Neural crest cell (in vitro differentiated cells): ENCODE data around the gene DCAF8L1. TPM values are rescaled to one million over a fixed set of nuclear protein-coding genes. Genes with fewer than 3 reads are reported as not detected.

Experiments used
- DNase-seq: peaks from one replicate; pipeline ENCODE4 v3.0.0; 2021; ENCODE audit warnings: low read depth, mixed read lengths, low spot score
- H3K27ac Mint-ChIP-seq: one replicate; pipeline ENCODE4 v1.8.0; 2021; ENCODE audit warnings: mild to moderate bottlenecking, mixed read lengths; ENCODE audit not compliant: unreplicated experiment
- H3K27me3 Mint-ChIP-seq: 2 replicates; pipeline ENCODE4 v1.8.0; 2021; ENCODE audit warnings: low read depth, mild to moderate bottlenecking, mixed read lengths
- H3K36me3 Mint-ChIP-seq: 2 replicates; pipeline ENCODE4 v1.8.0; 2021; ENCODE audit warnings: low read depth, mild to moderate bottlenecking, mixed read lengths
- H3K4me1 Mint-ChIP-seq: 2 replicates; pipeline ENCODE4 v1.8.0; 2021; ENCODE audit warnings: mixed read lengths
- H3K4me3 Mint-ChIP-seq: one replicate; pipeline ENCODE4 v1.8.0; 2021; ENCODE audit warnings: mild to moderate bottlenecking, mixed read lengths
- H3K9me3 Mint-ChIP-seq: 2 replicates; pipeline ENCODE4 v1.8.0; 2021; ENCODE audit warnings: mixed read lengths
- long read RNA-seq: library from polyadenylated mRNA; unstranded; transcript quantifications from one replicate; pipeline ENCODE4 v2.0.0, GENCODE V29; 2020
- total RNA-seq: library from RNA; stranded (reverse); gene quantifications from 2 replicates; pipeline ENCODE4 v1.2.1, GENCODE V29; 2021
- TF ChIP-seq, protein P1 (sequence below): fragments of 200-600 bp; sonication (generic); conservative IDR thresholded peaks from 2 replicates; pipeline ENCODE4 v1.5.0; 2021; ENCODE audit warnings: antibody characterized with exemption, mild to moderate bottlenecking

The DCAF8L1 gene
- not detected in 2 replicates for total RNA-seq
- long read RNA-seq = 0 reads

DNA sequence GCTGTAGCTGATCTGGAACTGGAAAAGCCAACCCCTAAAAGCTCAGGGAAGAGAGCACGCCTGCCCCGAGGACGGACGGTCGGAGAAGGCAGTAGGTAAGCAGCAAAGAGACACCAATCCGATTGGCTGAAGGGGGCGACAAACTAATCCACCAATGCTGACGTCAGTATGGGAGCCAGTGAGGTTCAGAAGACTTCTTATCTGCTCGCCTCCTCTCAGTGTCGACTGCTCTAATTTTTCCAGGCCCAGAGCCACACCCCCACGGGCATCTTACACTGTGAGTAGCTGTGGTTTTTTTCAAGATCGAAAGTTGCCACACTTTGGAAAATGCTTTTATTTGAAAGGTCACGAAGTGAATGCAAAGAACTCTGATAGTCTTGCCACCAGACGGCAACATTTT, at the start of gene DCAF8L1:
DCAF8L1 (minus strand) TSS at position 101 of the 400 bp plus-strand sequence. CDS start 115 bp downstream, outside the sequence.
- H3K4me1 Mint-ChIP-seq = no peaks in the 10 kb centered on the region
- TF ChIP-seq, protein P1, sequence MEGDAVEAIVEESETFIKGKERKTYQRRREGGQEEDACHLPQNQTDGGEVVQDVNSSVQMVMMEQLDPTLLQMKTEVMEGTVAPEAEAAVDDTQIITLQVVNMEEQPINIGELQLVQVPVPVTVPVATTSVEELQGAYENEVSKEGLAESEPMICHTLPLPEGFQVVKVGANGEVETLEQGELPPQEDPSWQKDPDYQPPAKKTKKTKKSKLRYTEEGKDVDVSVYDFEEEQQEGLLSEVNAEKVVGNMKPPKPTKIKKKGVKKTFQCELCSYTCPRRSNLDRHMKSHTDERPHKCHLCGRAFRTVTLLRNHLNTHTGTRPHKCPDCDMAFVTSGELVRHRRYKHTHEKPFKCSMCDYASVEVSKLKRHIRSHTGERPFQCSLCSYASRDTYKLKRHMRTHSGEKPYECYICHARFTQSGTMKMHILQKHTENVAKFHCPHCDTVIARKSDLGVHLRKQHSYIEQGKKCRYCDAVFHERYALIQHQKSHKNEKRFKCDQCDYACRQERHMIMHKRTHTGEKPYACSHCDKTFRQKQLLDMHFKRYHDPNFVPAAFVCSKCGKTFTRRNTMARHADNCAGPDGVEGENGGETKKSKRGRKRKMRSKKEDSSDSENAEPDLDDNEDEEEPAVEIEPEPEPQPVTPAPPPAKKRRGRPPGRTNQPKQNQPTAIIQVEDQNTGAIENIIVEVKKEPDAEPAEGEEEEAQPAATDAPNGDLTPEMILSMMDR = no peak
- H3K4me3 Mint-ChIP-seq = no peak within 1 kb of the TSS
- peaks cover 8% of the 10 kb centered on the region for H3K9me3 Mint-ChIP-seq
- H3K27me3 Mint-ChIP-seq = no peaks in the 10 kb centered on the region
- H3K36me3 Mint-ChIP-seq = no peaks in the 10 kb centered on the region
- DNase-seq = no peak
- no peak within 1 kb of the TSS for H3K27ac Mint-ChIP-seq

- TF ChIP-seq, protein P1 = no peak
- no peaks in the 10 kb centered on the region for H3K36me3 Mint-ChIP-seq
- DNase-seq = no peak
- no peak overlapping the region for H3K4me3 Mint-ChIP-seq
- no peaks in the 10 kb centered on the region for H3K9me3 Mint-ChIP-seq
- H3K27ac Mint-ChIP-seq = no peak overlapping the region
- no peaks in the 10 kb centered on the region for H3K4me1 Mint-ChIP-seq
- no peaks in the 10 kb centered on the region for H3K27me3 Mint-ChIP-seq
Measured at GRCh38 chrX:28022371-28022770, 41.1 kb upstream of the DCAF8L1 start.

DNA sequence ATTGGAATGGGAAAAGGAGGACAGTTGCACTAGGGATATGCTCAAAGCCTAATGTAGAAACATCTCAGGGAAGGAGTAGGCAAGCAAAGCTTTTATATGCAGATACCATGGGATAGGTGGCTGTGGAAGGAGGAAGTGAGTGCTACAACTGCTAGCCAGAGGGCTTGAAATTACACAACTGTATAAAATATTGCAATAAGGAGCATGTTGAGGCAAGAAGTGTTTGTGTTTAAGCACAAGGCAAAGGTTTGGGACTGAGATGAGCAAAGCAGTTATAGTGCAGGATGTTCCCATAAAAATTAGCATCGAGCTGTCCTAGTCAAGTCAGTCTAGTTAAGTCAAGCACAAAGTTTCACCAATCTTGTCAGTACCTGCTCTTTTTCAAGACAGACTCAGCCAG, 35.6 kb upstream of the DCAF8L1 start:
- DNase-seq = no peak
- H3K9me3 Mint-ChIP-seq = no peaks in the 10 kb centered on the region
- H3K36me3 Mint-ChIP-seq = no peaks in the 10 kb centered on the region
- H3K27me3 Mint-ChIP-seq = no peaks in the 10 kb centered on the region
- no peak overlapping the region for H3K4me3 Mint-ChIP-seq
- H3K4me1 Mint-ChIP-seq = no peaks in the 10 kb centered on the region
- no peak overlapping the region for H3K27ac Mint-ChIP-seq
- TF ChIP-seq, protein P1 = no peak

DNA sequence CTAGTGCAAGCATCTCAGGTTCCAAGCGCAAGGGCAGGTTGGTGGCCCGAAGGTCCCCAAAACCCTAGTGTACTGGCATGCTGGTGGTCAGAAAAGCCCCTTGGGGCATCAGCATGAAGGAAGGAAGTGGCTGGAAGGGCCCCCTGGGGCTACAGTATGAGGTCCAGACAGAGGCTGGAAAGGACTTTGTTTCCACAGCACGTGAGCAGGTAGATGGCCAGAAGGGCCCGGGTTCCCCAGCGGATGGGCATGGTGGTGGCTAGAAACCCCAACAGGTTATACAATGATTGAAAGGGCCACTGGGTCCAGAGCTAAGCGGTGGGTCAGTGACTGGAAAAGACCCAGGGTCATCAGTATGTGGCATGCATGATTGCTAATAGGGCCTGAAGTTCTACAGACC, 34.7 kb upstream of the DCAF8L1 start:
- DNase-seq = no peak

GRCh38 chrX:28010875-28011274, 29.6 kb upstream of the DCAF8L1 start:
- Mint-ChIP-seq H3K4me1 (no peaks in the 10 kb centered on the region), H3K27me3 (no peaks in the 10 kb centered on the region), H3K4me3 (no peak overlapping the region), H3K27ac (no peak overlapping the region), H3K9me3 (no peaks in the 10 kb centered on the region), H3K36me3 (no peaks in the 10 kb centered on the region)
- DNase-seq = no peak
- TF ChIP-seq, protein P1 = no peak

More for the DNA sequence above, 34.7 kb upstream of the DCAF8L1 start:
- Mint-ChIP-seq H3K27ac (no peak overlapping the region), H3K27me3 (no peaks in the 10 kb centered on the region), H3K4me1 (no peaks in the 10 kb centered on the region), H3K36me3 (no peaks in the 10 kb centered on the region), H3K4me3 (no peak overlapping the region), H3K9me3 (no peaks in the 10 kb centered on the region)
- TF ChIP-seq, protein P1 = no peak

DNA sequence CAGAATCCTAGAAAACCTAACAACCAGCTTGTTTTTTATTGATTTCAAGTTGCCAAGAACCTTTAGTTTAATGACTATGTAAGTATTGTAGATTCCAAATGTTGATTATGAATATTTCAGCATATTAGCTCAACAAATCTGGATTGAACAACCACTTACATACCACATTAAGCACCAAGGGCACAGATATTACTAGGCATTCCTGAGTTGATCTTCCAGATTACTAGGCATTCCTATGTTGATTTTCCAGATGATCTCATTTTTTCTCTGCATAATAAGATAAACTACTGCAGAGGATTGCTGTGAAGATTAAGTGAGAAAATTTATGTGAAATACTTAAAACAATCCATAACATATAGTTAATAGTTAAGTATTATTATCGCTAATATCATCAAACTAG, 17.4 kb upstream of the DCAF8L1 start:
- Mint-ChIP-seq H3K9me3 (no peaks in the 10 kb centered on the region), H3K27ac (no peak overlapping the region), H3K27me3 (peaks cover 3% of the 10 kb centered on the region), H3K4me1 (no peaks in the 10 kb centered on the region), H3K36me3 (no peaks in the 10 kb centered on the region), H3K4me3 (no peak overlapping the region)
- TF ChIP-seq, protein P1 = no peak
- no peak for DNase-seq
